ENCODE results near the gene GP5. TPM values are rescaled to one million over a fixed set of nuclear protein-coding genes. Genes with fewer than 3 reads are reported as not detected.

GP5 gene
- total RNA-seq, result under 0.01 and 0.20 TPM in 2 replicates

- peak in 1 of 2 donors; percentile 17 for DNase-seq (ENCODE audit: low read depth in 2 of 2)
These were observed at the start of gene GP5 for GRCh38 chr3:194399166-194399565. Gene GP5 (minus strand): TSS chr3:194399266. CDS start chr3:194398282, 984 bp downstream.

- DNase-seq (ENCODE audit: low read depth in 2 of 2), result no peak
These were observed 48.6 kb upstream of the GP5 start for GRCh38 chr3:194447657-194448056.

GRCh38 chr3:194447161-194447560 lies 48.1 kb upstream of the GP5 start:
- no peak for DNase-seq (ENCODE audit: low read depth in 2 of 2)

GRCh38 chr3:194446754-194447153 lies 47.7 kb upstream of the GP5 start:
- DNase-seq (ENCODE audit: low read depth in 2 of 2), result no peak

- no peak for DNase-seq (ENCODE audit: low read depth in 2 of 2)
These were observed 47.1 kb upstream of the GP5 start for GRCh38 chr3:194446172-194446571.

GRCh38 chr3:194443901-194444300 lies 44.8 kb upstream of the GP5 start:
- DNase-seq (ENCODE audit: low read depth in 2 of 2), result no peak

GRCh38 chr3:194440756-194441155 lies 41.7 kb upstream of the GP5 start:
- no peak for DNase-seq (ENCODE audit: low read depth in 2 of 2)

GRCh38 chr3:194439881-194440550 lies 41.0 kb upstream of the GP5 start:
- DNase-seq (ENCODE audit: low read depth in 2 of 2), result no peak

GRCh38 chr3:194434503-194434902 lies 35.4 kb upstream of the GP5 start:
- DNase-seq (ENCODE audit: low read depth in 2 of 2), result no peak

GRCh38 chr3:194431554-194431953 lies 32.5 kb upstream of the GP5 start:
- peak in 1 of 2 donors; percentile 38 for DNase-seq (ENCODE audit: low read depth in 2 of 2)

GRCh38 chr3:194425399-194425798 lies 26.3 kb upstream of the GP5 start:
- DNase-seq (ENCODE audit: low read depth in 2 of 2), result peak in 1 of 2 donors; percentile 43

- DNase-seq (ENCODE audit: low read depth in 2 of 2), result no peak
These were observed 25.9 kb upstream of the GP5 start for GRCh38 chr3:194424953-194425352.

GRCh38 chr3:194424373-194424772 lies 25.3 kb upstream of the GP5 start:
- no peak for DNase-seq (ENCODE audit: low read depth in 2 of 2)

GRCh38 chr3:194423317-194423716 lies 24.3 kb upstream of the GP5 start:
- no peak for DNase-seq (ENCODE audit: low read depth in 2 of 2)

GRCh38 chr3:194422188-194422587 lies 23.1 kb upstream of the GP5 start:
- DNase-seq (ENCODE audit: low read depth in 2 of 2), result peak in 1 of 2 donors; percentile 71

GRCh38 chr3:194418671-194419070 lies 19.6 kb upstream of the GP5 start:
- DNase-seq (ENCODE audit: low read depth in 2 of 2), result no peak

GRCh38 chr3:194407423-194407822 lies 8.4 kb upstream of the GP5 start:
- DNase-seq (ENCODE audit: low read depth in 2 of 2), result peak; percentile 63 to 77

GRCh38 chr3:194405766-194406165 lies 6.7 kb upstream of the GP5 start:
- DNase-seq (ENCODE audit: low read depth in 2 of 2), result no peak

GRCh38 chr3:194404365-194405140 lies 5.5 kb upstream of the GP5 start:
- DNase-seq (ENCODE audit: low read depth in 2 of 2), result peak; percentile 68 to 86

- DNase-seq (ENCODE audit: low read depth in 2 of 2), result no peak
These were observed 2.8 kb upstream of the GP5 start for GRCh38 chr3:194401868-194402329.

GRCh38 chr3:194401346-194401745 lies 2.3 kb upstream of the GP5 start:
- no peak for DNase-seq (ENCODE audit: low read depth in 2 of 2)

GRCh38 chr3:194399874-194400411 lies 877 bp upstream of the GP5 start:
- no peak for DNase-seq (ENCODE audit: low read depth in 2 of 2)
